Skeletal muscle cell (primary cell): ENCODE results near the gene AURKB.
A peak's percentile ranks its signal among the peaks of the same experiment; 100 is the strongest.
"Not testable (repeated sequence)": the region's sequence is repeated elsewhere in the genome, so short reads cannot be mapped to it uniquely, and the experiment has no call there.

Experiments used
- DNase-seq: peaks from one replicate; pipeline ENCODE4 v3.0.0-alpha.2; 2010; ENCODE audit warnings: low read depth
- H3K4me3 ChIP-seq: 2 replicates; pipeline ENCODE4 v1.5.1; 2011; ENCODE audit warnings: low read depth, mild to moderate bottlenecking, control low read depth, low read length, moderate library complexity

Gene AURKB

GRCh38 chr17:8226536-8227237 lies 16.3 kb upstream of the AURKB start:
- peak overlapping the region; percentile 51 for H3K4me3 ChIP-seq
- peak; percentile 76 for DNase-seq

GRCh38 chr17:8225813-8226535 lies 15.6 kb upstream of the AURKB start:
- H3K4me3 ChIP-seq, result peak overlapping the region; percentile 51
- no peak for DNase-seq

- H3K4me3 ChIP-seq, result no peak overlapping the region
- DNase-seq, result no peak
Observed at GRCh38 chr17:8224891-8225812, 14.8 kb upstream of the AURKB start.

GRCh38 chr17:8223356-8224126 lies 13.2 kb upstream of the AURKB start:
- no peak for DNase-seq
- peak overlapping the region; percentile 86 for H3K4me3 ChIP-seq

- peak overlapping the region; percentile 86 for H3K4me3 ChIP-seq
- peak; percentile 77 for DNase-seq
Observed at GRCh38 chr17:8222630-8223355, 12.4 kb upstream of the AURKB start.

GRCh38 chr17:8222380-8222629 lies 11.9 kb upstream of the AURKB start:
- DNase-seq, result no peak

GRCh38 chr17:8221663-8222379 lies 11.4 kb upstream of the AURKB start:
- H3K4me3 ChIP-seq, result peak overlapping the region; percentile 86
- peak; percentile 62 for DNase-seq

More at GRCh38 chr17:8222380-8222629, 11.9 kb upstream of the AURKB start:
- peak overlapping the region; percentile 86 for H3K4me3 ChIP-seq

GRCh38 chr17:8220783-8221662 lies 10.6 kb upstream of the AURKB start:
- peak; percentile 72 for DNase-seq

GRCh38 chr17:8214000-8214399 lies 3.6 kb upstream of the AURKB start:
- H3K4me3 ChIP-seq, DNase-seq: not testable (repeated sequence)

More at GRCh38 chr17:8220783-8221662, 10.6 kb upstream of the AURKB start:
- peak overlapping the region; percentile 86 for H3K4me3 ChIP-seq

GRCh38 chr17:8212312-8213180 lies 2.2 kb upstream of the AURKB start:
- H3K4me3 ChIP-seq, result no peak overlapping the region
- no peak for DNase-seq

- H3K4me3 ChIP-seq, result peak overlapping the region; percentile 81
Observed at GRCh38 chr17:8210761-8211458, 535 bp upstream of the AURKB start.

GRCh38 chr17:8206536-8206935 lies 3.8 kb downstream of the AURKB start:
- no peak overlapping the region for H3K4me3 ChIP-seq
- no peak for DNase-seq

More at GRCh38 chr17:8210761-8211458, 535 bp upstream of the AURKB start:
- DNase-seq, result no peak

- no peak for DNase-seq
- no peak overlapping the region for H3K4me3 ChIP-seq
Observed at GRCh38 chr17:8204761-8205555, 5.4 kb downstream of the AURKB start.

GRCh38 chr17:8192070-8192815 lies 18.1 kb downstream of the AURKB start:
- DNase-seq, result peak; percentile 69
- peak overlapping the region; percentile 40 for H3K4me3 ChIP-seq
